IMR-90 (cell line): ENCODE results near the gene FAM20B. TPM values are rescaled to one million over a fixed set of nuclear protein-coding genes. Genes with fewer than 3 reads are reported as not detected.

Source experiments
- ATAC-seq: fragments of 200-7000 bp; cut with Tn5 transposase; 2 replicates; pipeline ENCODE4 v1.9.1; 2020; ENCODE audit warnings: low read depth, mild to moderate bottlenecking, moderate library complexity
- BruUV-seq: library from RNA; stranded (reverse); fragments of 400-500 nt; replicated peaks from 2 replicates; lab custom pipeline; 2021; lab: Mats Ljungman, UMichigan
- CTCF ChIA-PET: fragments of 300-600 bp; formaldehyde crosslinking; extraction: SDS; loops from one replicate; lab custom pipeline; 2021; ENCODE audit warnings: antibody characterized with exemption; lab: Yijun Ruan, JAX
- POLR2A ChIA-PET: fragments of 300-600 bp; sonication (Branson Sonifier 250); formaldehyde crosslinking; loops from one replicate; lab custom pipeline; 2022; ENCODE audit warnings: antibody characterized with exemption; ENCODE audit not compliant: unreplicated experiment; lab: Charles Lee
- DNase-seq: peaks from one replicate; pipeline ENCODE4 v3.0.0; 2013
- H2AFZ ChIP-seq: replicated peaks from 2 replicates; pipeline ENCODE3; 2013; ENCODE audit warnings: low read length, mild to moderate bottlenecking; ENCODE audit not compliant: poor library complexity
- H2AK5ac ChIP-seq: 2 replicates; pipeline ENCODE4 v1.6.1; 2013; ENCODE audit warnings: low read depth, low read length, inconsistent platforms
- H2AK9ac ChIP-seq: replicated peaks from 2 replicates; pipeline ENCODE3; 2013; ENCODE audit warnings: mild to moderate bottlenecking, low read depth, low read length, moderate library complexity; ENCODE audit not compliant: poor library complexity
- H2BK120ac ChIP-seq: 2 replicates; pipeline ENCODE4 v1.6.1; 2013; ENCODE audit warnings: low read depth, low read length, inconsistent platforms
- H2BK15ac ChIP-seq: 3 replicates; pipeline ENCODE4 v1.6.1; 2013; ENCODE audit warnings: low read depth, low read length, inconsistent platforms
- H2BK20ac ChIP-seq: 2 replicates; pipeline ENCODE4 v1.6.1; 2013; ENCODE audit warnings: low read depth, mild to moderate bottlenecking, inconsistent platforms, low read length, moderate library complexity
- H2BK5ac ChIP-seq: 2 replicates; pipeline ENCODE4 v1.6.1; 2013; ENCODE audit warnings: mild to moderate bottlenecking, low read depth, low read length, inconsistent platforms; ENCODE audit not compliant: poor library complexity, severe bottlenecking
- H3K14ac ChIP-seq: replicated peaks from 2 replicates; pipeline ENCODE4 v1.6.1; 2013; ENCODE audit warnings: low read depth, low read length, inconsistent platforms
- H3K18ac ChIP-seq: 2 replicates; pipeline ENCODE4 v1.6.1; 2013; ENCODE audit warnings: low read depth, low read length, control low read depth
- H3K23ac ChIP-seq: 2 replicates; pipeline ENCODE4 v1.6.1; 2013; ENCODE audit warnings: low read depth, low read length, inconsistent platforms
- H3K27ac ChIP-seq: 2 replicates; pipeline ENCODE4 v1.5.1; 2013; ENCODE audit warnings: mild to moderate bottlenecking, control low read depth, low read length; ENCODE audit not compliant: insufficient read depth
- H3K27me3 ChIP-seq: 2 replicates; pipeline ENCODE4 v1.6.1; 2013; ENCODE audit warnings: low read length; ENCODE audit not compliant: control insufficient read depth, insufficient read depth
- H3K36me3 ChIP-seq: 2 replicates; pipeline ENCODE4 v1.6.1; 2013; ENCODE audit warnings: low read length, mixed read lengths; ENCODE audit not compliant: control insufficient read depth, insufficient read depth
- H3K4ac ChIP-seq: 2 replicates; pipeline ENCODE4 v1.6.1; 2013; ENCODE audit warnings: low read depth, low read length, inconsistent platforms
- H3K4me1 ChIP-seq: 2 replicates; pipeline ENCODE4 v1.6.1; 2013; ENCODE audit warnings: low read length, mixed read lengths; ENCODE audit not compliant: control insufficient read depth, insufficient read depth
- H3K4me2 ChIP-seq: 2 replicates; pipeline ENCODE4 v1.6.1; 2013; ENCODE audit warnings: low read depth, mild to moderate bottlenecking, control low read depth, low read length, moderate library complexity
- H3K4me3 ChIP-seq: 2 replicates; pipeline ENCODE4 v1.5.1; 2013; ENCODE audit warnings: low read depth, mild to moderate bottlenecking, control low read depth, low read length, moderate library complexity; ENCODE audit not compliant: insufficient read depth
- H3K56ac ChIP-seq: 2 replicates; pipeline ENCODE4 v1.6.1; 2013; ENCODE audit warnings: low read length, inconsistent platforms; ENCODE audit not compliant: insufficient read depth; ENCODE audit errors: extremely low read depth
- H3K79me1 ChIP-seq, 2 experiments: 2 replicates each; pipeline ENCODE4 v1.6.1; 2013; ENCODE audit warnings: low read length in 2 of 2, inconsistent platforms in 1 of 2, low read depth in 1 of 2
- H3K9ac ChIP-seq: 2 replicates; pipeline ENCODE4 v1.6.1; 2013; ENCODE audit warnings: low read depth, low read length, control low read depth
- H3K9me1 ChIP-seq: 2 replicates; pipeline ENCODE4 v1.6.1; 2013; ENCODE audit warnings: low read length, inconsistent platforms; ENCODE audit not compliant: insufficient read depth
- H3K9me3 ChIP-seq: 2 replicates; pipeline ENCODE4 v1.6.1; 2013; ENCODE audit warnings: low read length; ENCODE audit not compliant: control insufficient read depth, insufficient read depth
- H4K20me1 ChIP-seq: 2 replicates; pipeline ENCODE4 v1.6.1; 2013; ENCODE audit warnings: low read length, inconsistent platforms; ENCODE audit not compliant: insufficient read depth
- H4K5ac ChIP-seq: 2 replicates; pipeline ENCODE4 v1.6.1; 2013; ENCODE audit warnings: mild to moderate bottlenecking, low read depth, low read length, control low read depth
- H4K8ac ChIP-seq, 2 experiments: 2 replicates each; pipeline ENCODE4 v1.6.1; 2013; ENCODE audit warnings: low read depth in 2 of 2, low read length in 2 of 2, control low read depth in 1 of 2, inconsistent platforms in 1 of 2
- H4K91ac ChIP-seq: 2 replicates; pipeline ENCODE4 v1.6.1; 2013; ENCODE audit warnings: low read depth, low read length, inconsistent platforms; ENCODE audit not compliant: insufficient read depth
- BHLHE40 ChIP-seq: fragments of 150-350 bp; IDR thresholded peaks from 2 replicates; pipeline ENCODE4 v1.6.1; 2016; ENCODE audit warnings: mild to moderate bottlenecking, low read depth, low read length
- CEBPB ChIP-seq: IDR thresholded peaks from 2 replicates; pipeline ENCODE4 v1.6.1; 2012; ENCODE audit warnings: low read depth, low read length, improper control_type of control experiment
- CHD1 ChIP-seq: IDR thresholded peaks from 2 replicates; pipeline ENCODE4 v1.6.1; 2012; ENCODE audit warnings: low read depth, low read length, improper control_type of control experiment
- FOS ChIP-seq: fragments of 150-350 bp; IDR thresholded peaks from 2 replicates; pipeline ENCODE4 v1.6.1; 2016; ENCODE audit warnings: low read depth, low read length
- MAFK ChIP-seq: IDR thresholded peaks from 2 replicates; pipeline ENCODE4 v1.6.1; 2012; ENCODE audit warnings: low read depth, low read length, improper control_type of control experiment
- MAZ ChIP-seq: IDR thresholded peaks from 2 replicates; pipeline ENCODE4 v1.6.1; 2012; ENCODE audit warnings: low read depth, mild to moderate bottlenecking, low read length, improper control_type of control experiment, moderate library complexity, borderline replicate concordance
- RAD21 ChIP-seq: IDR thresholded peaks from 2 replicates; pipeline ENCODE4 v1.6.1; 2012; ENCODE audit warnings: low read length, improper control_type of control experiment
- SMC3 ChIP-seq: fragments of 150-350 bp; IDR thresholded peaks from 2 replicates; pipeline ENCODE4 v1.6.1; 2016; ENCODE audit warnings: low read depth, mild to moderate bottlenecking, antibody characterized with exemption, low read length, moderate library complexity
- USF2 ChIP-seq: fragments of 150-350 bp; IDR thresholded peaks from 2 replicates; pipeline ENCODE4 v1.6.1; 2017; ENCODE audit warnings: mild to moderate bottlenecking, antibody characterized with exemption, low read length, low read depth
- WGBS, 2 experiments: methylation state at CpG; one replicate each; pipeline versions ENCODE4 v1.1.5 to v1.1.7; 2013; ENCODE audit warnings: missing lambda C conversion rate in 2 of 2; ENCODE audit not compliant: insufficient read length in 1 of 2; ENCODE audit errors: extremely low coverage in 2 of 2; 5-methylcytosine and 5-hydroxymethylcytosine counted together
- dilution Hi-C: fragments of 300-500 bp; cut with HindIII; formaldehyde crosslinking; loops from one replicate; pipeline ENCODE4 v1.14.3; 2018; ENCODE audit warnings: low sequenced_read_pairs; ENCODE audit not compliant: unreplicated experiment
- in situ Hi-C: fragments of 300-500 bp; cut with MboI; formaldehyde crosslinking; loops from 3 replicates; pipeline ENCODE4 v1.14.3; 2019; ENCODE audit warnings: low sequenced_read_pairs, inconsistent platforms, mixed read lengths
- intact Hi-C: fragments of 100-400 bp; cut with micrococcal nuclease; formaldehyde crosslinking; loops from 2 replicates; pipeline ENCODE4 v1.10.0; 2022
- polyA plus RNA-seq, 3 experiments: library from polyadenylated mRNA; depleted of rRNA; stranded (reverse); fragments of >200 nt; gene quantifications; 2 replicates each; pipeline ENCODE4 v1.2.3, GENCODE V29; 2012; ENCODE audit warnings: low replicate concordance in 1 of 3
- total RNA-seq: library from RNA; depleted of rRNA; stranded (reverse); fragments of >200 nt; gene quantifications from 2 replicates; pipeline ENCODE4 v1.2.3, GENCODE V29; 2012
- TF ChIP-seq, protein P1 (sequence below): fragments of 150-350 bp; IDR thresholded peaks from 2 replicates; pipeline ENCODE4 v1.6.1; 2016; ENCODE audit warnings: low read depth, mild to moderate bottlenecking, low read length, moderate library complexity, borderline replicate concordance

FAM20B gene
- total and polyA plus RNA-seq, 2 of the 4 experiments (the other 2 are of a cell fraction), result 17.1 to 38.4 TPM

- Histone ChIP-seq H2BK20ac (no peak overlapping the region), H2AFZ (no peak overlapping the region), H4K20me1 (no peaks in the 10 kb centered on the region), H3K4me3 (no peak overlapping the region), H3K79me1 (peaks cover 6 to 9% of the 10 kb centered on the region in 2 experiments; a peak in 3 of 4 replicates), H2BK15ac (no peak overlapping the region), H3K36me3 (no peaks in the 10 kb centered on the region; the same call in 1 of the 2 replicates), H3K56ac (no peak overlapping the region), H3K9me3 (no peaks in the 10 kb centered on the region), H3K4me1 (peaks cover 4% of the 10 kb centered on the region), H3K9ac (no peak overlapping the region), H4K5ac (no peak overlapping the region), H2AK9ac (no peak overlapping the region), H2AK5ac (no peak overlapping the region), H3K27me3 (no peaks in the 10 kb centered on the region), H3K4me2 (no peak overlapping the region), H3K23ac (no peak overlapping the region), H3K18ac (no peak overlapping the region), H3K9me1 (peaks cover 10% of the 10 kb centered on the region), H2BK5ac (no peak overlapping the region), H4K91ac (no peak overlapping the region), H3K14ac (no peak overlapping the region), H3K4ac (no peak overlapping the region), H4K8ac (no peak overlapping the region), H2BK120ac (no peak overlapping the region), H3K27ac (no peak overlapping the region)
- BruUV-seq, result no TSS peak
- ATAC-seq, result no peak
- TF ChIP-seq BHLHE40, result no peak
- no peak for TF ChIP-seq FOS
- TF ChIP-seq MAZ, result no peak
- no peak for TF ChIP-seq SMC3
- TF ChIP-seq, protein P1, sequence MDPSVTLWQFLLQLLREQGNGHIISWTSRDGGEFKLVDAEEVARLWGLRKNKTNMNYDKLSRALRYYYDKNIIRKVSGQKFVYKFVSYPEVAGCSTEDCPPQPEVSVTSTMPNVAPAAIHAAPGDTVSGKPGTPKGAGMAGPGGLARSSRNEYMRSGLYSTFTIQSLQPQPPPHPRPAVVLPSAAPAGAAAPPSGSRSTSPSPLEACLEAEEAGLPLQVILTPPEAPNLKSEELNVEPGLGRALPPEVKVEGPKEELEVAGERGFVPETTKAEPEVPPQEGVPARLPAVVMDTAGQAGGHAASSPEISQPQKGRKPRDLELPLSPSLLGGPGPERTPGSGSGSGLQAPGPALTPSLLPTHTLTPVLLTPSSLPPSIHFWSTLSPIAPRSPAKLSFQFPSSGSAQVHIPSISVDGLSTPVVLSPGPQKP, result no peak
- no peak for TF ChIP-seq MAFK
- TF ChIP-seq USF2, result no peak
- TF ChIP-seq CEBPB, result no peak
- TF ChIP-seq RAD21, result no peak
- no peak for TF ChIP-seq CHD1
- in situ Hi-C loops, result no loop called here
- no peak for DNase-seq
- intact Hi-C loops, result no loop called here
- WGBS, 2 experiments, result no CpG with 5 or more reads among the region's 2 CpGs
- dilution Hi-C loops, result no loop called here
- CTCF ChIA-PET, result no interaction called here
- POLR2A ChIA-PET, result no interaction called here
These were observed 27.8 kb downstream of the FAM20B start for GRCh38 chr1:179053486-179053885.
